Heart left ventricle (tissue), 16 donors: ENCODE measurements around the gene CADPS2. TPM values are rescaled to one million over a fixed set of nuclear protein-coding genes. Genes with fewer than 3 reads are reported as not detected.

Experiments
- ATAC-seq, 4 donors: fragments of 200-7000 bp; cut with Tn5 transposase; one replicate each; pipeline ENCODE4 v1.9.1; 2020 to 2022; ENCODE audit warnings: moderate library complexity in 4 of 4, mild to moderate bottlenecking in 3 of 4, moderate number of reproducible peaks in 1 of 4
- DNase-seq, 5 donors: peaks; one replicate each; pipeline ENCODE4 v3.0.0-alpha.2; 2020
- H3K27ac ChIP-seq, 12 donors: fragments of 200-600 bp; sonication (generic) in 4 of 12; one replicate each; pipeline versions ENCODE4 v1.5.0 to v1.8.0; 2016 to 2022; ENCODE audit warnings: mild to moderate bottlenecking in 2 of 12
- H3K27me3 ChIP-seq, 9 donors: fragments of 200-600 bp; sonication (generic) in 2 of 9; one replicate each; pipeline versions ENCODE4 v1.5.1 to v1.8.0; 2016 to 2022; ENCODE audit warnings: mild to moderate bottlenecking in 3 of 9
- H3K36me3 ChIP-seq, 9 donors: fragments of 200-600 bp; sonication (generic) in 2 of 9; one replicate each; pipeline versions ENCODE4 v1.5.0 to v1.8.0; 2018 to 2022; ENCODE audit warnings: mild to moderate bottlenecking in 2 of 9
- H3K4me1 ChIP-seq, 12 donors: fragments of 200-600 bp; sonication (generic) in 4 of 12; one replicate each; pipeline versions ENCODE4 v1.5.0 to v1.8.0; 2016 to 2022; ENCODE audit warnings: mild to moderate bottlenecking in 3 of 12
- H3K4me3 ChIP-seq, 12 donors: fragments of 200-600 bp; sonication (generic) in 4 of 12; one replicate each; pipeline versions ENCODE4 v1.5.0 to v1.8.0; 2017 to 2022; ENCODE audit warnings: mild to moderate bottlenecking in 9 of 12, moderate library complexity in 4 of 12
- H3K9me3 ChIP-seq, 12 donors: fragments of 200-600 bp; sonication (generic) in 4 of 12; one replicate each; pipeline versions ENCODE4 v1.5.0 to v1.8.0; 2016 to 2022; ENCODE audit warnings: mild to moderate bottlenecking in 1 of 12
- CTCF ChIP-seq, 12 donors: fragments of 200-600 bp; sonication (generic) in 4 of 12; IDR thresholded peaks; one replicate each; pipeline versions ENCODE4 v1.5.0 to v1.8.0; 2018 to 2022; ENCODE audit warnings: antibody characterized with exemption in 12 of 12, mild to moderate bottlenecking in 5 of 12
- POLR2A ChIP-seq, 2 donors: fragments of 450-650 bp; IDR thresholded peaks; one replicate each; pipeline ENCODE4 v1.6.1; 2017; ENCODE audit warnings: antibody characterized with exemption in 2 of 2, mild to moderate bottlenecking in 2 of 2, moderate library complexity in 2 of 2
- WGBS, 4 donors: extraction: QIAGEN DNeasy Blood & Tissue Kit in 2 of 4; methylation state at CpG; one replicate each; pipeline versions ENCODE4 v1.1.5 to v1.1.7; 2013 to 2018; 5-methylcytosine and 5-hydroxymethylcytosine counted together
- intact Hi-C, 10 donors: fragments of 100-400 bp; cut with DNase I; formaldehyde crosslinking; loops; one replicate each; pipeline versions ENCODE4 v1.11.1 to v1.14.2; 2022
- polyA plus RNA-seq, 2 donors: library from polyadenylated mRNA; stranded (reverse); fragments of 200-250 nt; gene quantifications; one replicate each; pipeline ENCODE4 v1.2.3, GENCODE V29; 2013
- total RNA-seq, 9 donors: library from RNA; depleted of rRNA in 2 of 9; stranded (reverse); fragments of >200 nt in 2 of 9; fragmentation: NEBNext Ultra II Directional in 3 of 9; extraction: Animal tissue kit (Norgen Biotek cat#: 25700) in 3 of 9; gene quantifications; one replicate each; pipeline versions ENCODE4 v1.1.0 to v1.2.4, GENCODE V29; 2016 to 2023
- donor health status: ischemic (EF 13 %, LVEDD 7.1; RV severe dilation, severe dysfunction).
- donor health status: healthy with polysubstance abuse.
- donor health status: DM: no; HTN: yes; CAD: no.
- donor health status: DM: no; HTN: no; CAD: no.
- donor health status: ischemic (EF 25% LVEDD 6.9; RV normal size, moderate dysfunction).
- donor health status: ischemic (EF 25% LVEDD 5.7; RV mildly dilated, moderate dysfunction).
- donor health status: healthy.
- donor health status: DM: yes; HTN: yes; CAD: no.
- donor health status: ischemic (EF 35%, LVEDD 5.7; RV mildly dilated, moderate dysfunction).
- donor health status: nonischemic (EF 11% LVEDD 7.7; RV severe dilation, severe dysfunction).
- donor health status: DM: yes; HTN: yes; CAD: no.
- donor health status: PGD.
- donor health status: ischemic (EF 29% LVEDD 5.4; RV normal size, mild dysfunction).
- donor health status: nonischemic (EF 23%, LVEDD 6.1; RV moderate dilation, normal function).

The CADPS2 gene
- total and polyA plus RNA-seq, 11 donors: 6.5 to 29.0 (median 10.3) TPM

- H3K27ac ChIP-seq: no peak overlapping the region
- WGBS, 4 donors: 40 to 53% (median 49%) methylated on average over 3 of the region's 3 CpGs
- no peak for DNase-seq
- H3K4me3 ChIP-seq: no peak overlapping the region
- intact Hi-C loops: no loop called here
- H3K9me3 ChIP-seq: no peaks in the 10 kb centered on the region
- H3K27me3 ChIP-seq: no peaks in the 10 kb centered on the region
- H3K4me1 ChIP-seq: no peaks in the 10 kb centered on the region
- TF ChIP-seq CTCF (IDR thresholded peaks at IDR 0.05) (no peak), POLR2A (IDR thresholded peaks at IDR 0.05) (no peak)
- ATAC-seq: no peak
- peaks cover 0 to 5% (median 0%) of the 10 kb centered on the region in 9 donors for H3K36me3 ChIP-seq
Measured at GRCh38 chr7:122380992-122381391, 505.3 kb downstream of the CADPS2 start.

GRCh38 chr7:122379491-122379890, 506.8 kb downstream of the CADPS2 start:
- H3K4me1 ChIP-seq: no peaks in the 10 kb centered on the region
- no peaks in the 10 kb centered on the region for H3K9me3 ChIP-seq
- peaks cover 0 to 4% (median 0%) of the 10 kb centered on the region in 9 donors for H3K36me3 ChIP-seq
- intact Hi-C loops: no loop called here
- H3K4me3 ChIP-seq: no peak overlapping the region
- no peak overlapping the region for H3K27ac ChIP-seq
- H3K27me3 ChIP-seq: no peaks in the 10 kb centered on the region
- no peak for ATAC-seq
- no peak for TF ChIP-seq CTCF (IDR thresholded peaks at IDR 0.05)
- no peak for TF ChIP-seq POLR2A (IDR thresholded peaks at IDR 0.05)
- no peak for DNase-seq

- no peak for TF ChIP-seq POLR2A (IDR thresholded peaks at IDR 0.05)
- TF ChIP-seq CTCF (IDR thresholded peaks at IDR 0.05): no peak
- no peak overlapping the region for H3K4me3 ChIP-seq
- intact Hi-C loops: no loop called here
- H3K4me1 ChIP-seq: no peaks in the 10 kb centered on the region
- no peak for DNase-seq
- no peaks in the 10 kb centered on the region for H3K9me3 ChIP-seq
- no peaks in the 10 kb centered on the region for H3K36me3 ChIP-seq
- no peak for ATAC-seq
- no peak overlapping the region for H3K27ac ChIP-seq
- no peaks in the 10 kb centered on the region for H3K27me3 ChIP-seq
Measured at GRCh38 chr7:122369756-122370155, 516.5 kb downstream of the CADPS2 start.

GRCh38 chr7:122364761-122365280, 521.4 kb downstream of the CADPS2 start:
- no peaks in the 10 kb centered on the region for H3K9me3 ChIP-seq
- no peaks in the 10 kb centered on the region for H3K4me1 ChIP-seq
- ATAC-seq: no peak
- intact Hi-C loops: no loop called here
- WGBS, 4 donors: 85 to 93% (median 88%) methylated on average over 1 of the region's 1 CpG
- DNase-seq: no peak
- no peaks in the 10 kb centered on the region for H3K27me3 ChIP-seq
- no peak overlapping the region for H3K27ac ChIP-seq
- TF ChIP-seq CTCF (IDR thresholded peaks at IDR 0.05) (no peak), POLR2A (IDR thresholded peaks at IDR 0.05) (no peak)
- H3K36me3 ChIP-seq: peaks cover 0 to 5% (median 0%) of the 10 kb centered on the region in 9 donors
- H3K4me3 ChIP-seq: no peak overlapping the region
